A673 (cell line): Measurements from ENCODE around the gene DLGAP1.

ENCODE experiments used
- EZH2 ChIP-seq: fragments of 200-600 bp; sonication (generic); IDR thresholded peaks from 2 replicates; pipeline ENCODE4 v1.6.1; 2017; ENCODE audit warnings: borderline replicate concordance, low read depth, mild to moderate bottlenecking, mixed read lengths, antibody characterized with exemption, low read length; ENCODE audit not compliant: poor library complexity, severe bottlenecking
- TF ChIP-seq, protein P1 (sequence below): fragments of 300-800, 200-600 bp; sonication (generic); conservative IDR thresholded peaks from 2 replicates; pipeline ENCODE4 v1.5.1; 2017; ENCODE audit warnings: low read depth, mild to moderate bottlenecking, antibody characterized with exemption, low read length, moderate library complexity, mixed read lengths

DNA sequence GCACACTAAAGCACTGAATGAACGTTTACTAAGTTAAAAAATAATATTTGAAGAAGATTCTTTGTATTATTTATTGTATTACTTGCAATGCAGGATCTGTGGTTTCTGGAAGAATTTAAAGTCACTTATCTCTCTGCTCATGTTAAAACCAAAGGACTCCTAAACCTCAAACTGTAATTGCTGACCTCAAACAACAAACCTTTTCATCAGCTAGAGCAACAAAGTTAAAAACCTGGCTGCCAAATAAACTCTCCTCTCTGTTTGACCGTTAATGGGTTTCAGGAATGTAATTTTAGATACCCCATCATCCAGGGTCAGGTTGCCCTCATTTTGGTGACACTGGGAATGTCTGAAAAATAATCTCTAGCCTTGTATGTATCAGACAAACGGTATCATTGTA lies 766.0 kb downstream of the DLGAP1 start:
- TF ChIP-seq, protein P1, sequence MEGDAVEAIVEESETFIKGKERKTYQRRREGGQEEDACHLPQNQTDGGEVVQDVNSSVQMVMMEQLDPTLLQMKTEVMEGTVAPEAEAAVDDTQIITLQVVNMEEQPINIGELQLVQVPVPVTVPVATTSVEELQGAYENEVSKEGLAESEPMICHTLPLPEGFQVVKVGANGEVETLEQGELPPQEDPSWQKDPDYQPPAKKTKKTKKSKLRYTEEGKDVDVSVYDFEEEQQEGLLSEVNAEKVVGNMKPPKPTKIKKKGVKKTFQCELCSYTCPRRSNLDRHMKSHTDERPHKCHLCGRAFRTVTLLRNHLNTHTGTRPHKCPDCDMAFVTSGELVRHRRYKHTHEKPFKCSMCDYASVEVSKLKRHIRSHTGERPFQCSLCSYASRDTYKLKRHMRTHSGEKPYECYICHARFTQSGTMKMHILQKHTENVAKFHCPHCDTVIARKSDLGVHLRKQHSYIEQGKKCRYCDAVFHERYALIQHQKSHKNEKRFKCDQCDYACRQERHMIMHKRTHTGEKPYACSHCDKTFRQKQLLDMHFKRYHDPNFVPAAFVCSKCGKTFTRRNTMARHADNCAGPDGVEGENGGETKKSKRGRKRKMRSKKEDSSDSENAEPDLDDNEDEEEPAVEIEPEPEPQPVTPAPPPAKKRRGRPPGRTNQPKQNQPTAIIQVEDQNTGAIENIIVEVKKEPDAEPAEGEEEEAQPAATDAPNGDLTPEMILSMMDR: no peak
- TF ChIP-seq EZH2: no peak
